ENCODE results near the gene FILIP1.
"Not testable (repeated sequence)": the region's sequence is repeated elsewhere in the genome, so short reads cannot be mapped to it uniquely, and the experiment has no call there.

FILIP1 gene

DNA sequence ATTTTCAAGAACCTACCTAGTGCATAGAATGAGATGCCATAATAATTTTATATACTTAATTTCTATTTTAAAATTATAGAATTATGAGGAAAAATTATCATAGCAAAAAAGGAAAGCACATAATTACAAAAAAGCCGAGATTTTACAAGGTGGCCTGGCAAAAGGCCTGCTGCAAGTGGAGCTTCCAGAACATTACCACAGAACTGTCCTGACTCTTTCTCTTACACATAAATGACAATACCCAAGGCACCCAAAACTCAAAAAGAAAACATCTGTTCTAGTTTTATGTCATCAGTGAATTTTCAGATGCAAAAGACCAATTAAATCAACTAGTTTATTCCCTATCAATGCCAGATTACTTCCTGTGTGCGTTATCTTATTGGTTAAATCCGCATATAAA lies 74.2 kb downstream of the FILIP1 start:
- DNase-seq: no peak

DNA sequence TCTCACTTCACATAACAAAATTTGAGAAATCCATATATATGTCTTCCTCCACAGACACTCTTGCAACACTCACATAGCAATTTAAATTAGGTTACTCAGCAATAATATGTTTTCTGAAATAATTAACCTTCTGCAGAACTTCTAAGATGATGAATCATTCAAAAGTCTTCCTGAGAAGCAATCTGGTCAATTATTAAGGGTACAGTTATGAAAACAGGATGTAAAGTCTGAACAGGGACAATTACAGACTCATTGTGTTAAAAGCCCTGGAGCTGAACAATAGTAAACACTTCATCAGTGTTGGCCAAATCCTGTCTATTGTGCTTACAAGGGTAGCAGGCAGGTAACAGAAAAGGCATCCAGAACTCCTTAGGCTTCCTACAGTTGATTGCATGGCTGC lies 75.4 kb downstream of the FILIP1 start:
- no peak for DNase-seq

GRCh38 chr6:75416443-75416842 lies 77.2 kb downstream of the FILIP1 start:
- no peak for DNase-seq

- no peak for DNase-seq
These were observed 77.8 kb downstream of the FILIP1 start for GRCh38 chr6:75415804-75416203.

- no peak for DNase-seq
These were observed 79.1 kb downstream of the FILIP1 start for GRCh38 chr6:75414445-75415021.

DNA sequence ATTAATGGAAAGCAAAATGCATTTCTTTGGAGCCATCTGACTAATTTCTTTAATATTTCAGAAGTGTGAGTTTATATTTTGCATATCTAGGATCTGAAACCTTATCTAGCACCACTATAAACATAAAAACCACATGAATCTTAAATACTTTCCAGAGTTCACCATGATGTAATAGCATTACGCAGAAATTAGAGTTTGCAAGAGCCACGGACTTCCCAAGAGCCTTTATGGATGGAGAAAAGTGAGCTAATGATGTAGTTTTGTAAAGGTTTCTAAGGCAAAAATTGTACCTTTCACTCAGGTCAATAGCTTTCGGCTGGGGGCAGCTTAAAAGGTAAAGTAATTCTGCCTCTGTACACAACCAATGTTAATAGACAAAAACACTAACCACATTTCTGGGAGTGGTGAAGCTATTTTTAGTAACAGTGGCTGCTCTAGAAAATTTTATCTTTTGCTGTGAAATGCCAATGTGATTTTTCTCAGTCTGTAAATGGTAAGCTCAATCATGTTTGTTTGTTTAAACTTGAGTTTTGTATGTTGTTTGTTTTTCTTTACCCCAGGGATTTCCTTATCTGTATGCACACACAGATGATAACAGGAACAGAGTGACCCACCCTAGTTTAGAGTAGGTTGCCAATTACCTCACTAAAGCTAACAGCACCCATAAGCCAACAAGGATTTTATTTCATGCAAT lies 80.5 kb downstream of the FILIP1 start:
- no peak for DNase-seq

DNA sequence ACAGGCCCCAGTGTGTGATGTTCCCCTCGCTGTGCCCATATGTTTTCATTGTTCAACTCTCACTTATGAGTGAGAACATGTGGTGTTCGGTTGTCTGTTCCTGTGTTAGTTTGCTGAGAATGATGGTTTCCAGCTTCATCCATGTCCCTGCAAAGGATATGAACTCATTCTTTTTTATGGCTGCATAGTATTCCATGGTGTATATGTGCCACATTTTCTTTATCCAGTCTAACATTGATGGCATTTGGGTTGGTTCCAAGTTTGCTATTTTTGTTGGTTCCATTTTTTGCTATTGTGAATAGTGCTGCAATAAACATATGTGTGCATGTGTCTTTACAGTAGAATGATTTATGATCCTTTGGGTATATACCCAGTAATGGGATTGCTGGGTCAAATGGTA lies 83.0 kb downstream of the FILIP1 start:
- not testable (repeated sequence) for DNase-seq

DNA sequence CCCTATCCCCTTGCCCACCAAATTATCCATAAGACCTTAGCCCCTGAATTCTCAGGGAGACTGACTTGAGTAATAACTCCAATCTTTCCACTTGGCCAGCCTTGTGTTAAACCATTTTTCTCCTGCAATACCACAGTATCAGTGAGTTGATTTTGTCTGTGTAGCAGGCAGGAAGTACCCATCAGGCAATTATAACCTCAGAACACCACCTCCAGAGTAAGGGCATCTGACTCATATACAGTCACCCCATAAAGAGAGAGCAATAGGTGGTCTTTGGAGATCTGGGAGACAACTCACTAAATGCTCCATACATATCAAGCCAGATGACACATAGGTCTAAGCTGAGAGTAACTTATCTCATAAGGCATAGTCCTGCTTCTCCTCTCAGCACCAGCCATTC lies 83.7 kb downstream of the FILIP1 start:
- no peak for DNase-seq

DNA sequence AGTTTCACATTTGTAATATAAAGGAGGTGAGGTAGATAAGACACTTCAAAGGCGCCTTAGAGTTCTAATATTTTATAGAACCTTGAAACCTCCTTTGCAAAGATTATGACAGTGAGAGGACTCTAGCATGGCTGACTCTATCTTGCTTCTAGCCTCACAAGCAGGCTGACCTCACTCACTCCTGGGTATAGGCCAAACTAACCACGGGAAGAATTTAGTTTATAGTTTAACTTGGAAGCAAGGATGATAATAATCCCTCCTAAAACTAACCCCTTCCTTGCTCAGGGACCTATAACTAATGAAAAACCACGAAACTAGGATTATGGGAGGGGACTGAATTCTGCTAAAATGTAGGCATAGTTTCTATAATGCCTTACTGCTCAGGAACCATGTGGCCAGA lies 84.3 kb downstream of the FILIP1 start:
- DNase-seq: no peak

DNA sequence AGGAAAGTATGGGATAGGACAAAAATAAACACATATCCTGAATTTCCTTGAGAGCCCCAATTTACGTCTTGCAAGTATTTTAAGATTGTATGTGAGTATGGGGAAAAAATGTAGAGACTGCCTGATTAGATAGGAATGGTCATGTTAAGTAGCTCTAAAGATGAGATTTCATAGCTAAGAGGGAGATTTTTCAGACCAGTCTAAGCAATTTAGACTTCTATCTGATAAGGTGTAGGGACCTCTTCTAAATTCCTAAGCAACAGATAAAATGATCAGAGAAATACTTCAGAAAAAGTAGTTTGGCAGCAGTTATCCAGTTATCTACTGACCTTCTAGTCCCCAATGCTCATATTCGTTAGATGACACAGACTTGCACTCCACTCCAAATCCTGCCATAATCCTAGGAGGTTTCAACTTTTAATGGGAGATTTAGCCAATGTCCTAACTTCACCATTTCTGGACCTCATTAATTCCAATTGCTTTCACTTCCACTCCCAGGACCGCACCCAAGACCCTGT lies 90.0 kb downstream of the FILIP1 start:
- no peak for DNase-seq

DNA sequence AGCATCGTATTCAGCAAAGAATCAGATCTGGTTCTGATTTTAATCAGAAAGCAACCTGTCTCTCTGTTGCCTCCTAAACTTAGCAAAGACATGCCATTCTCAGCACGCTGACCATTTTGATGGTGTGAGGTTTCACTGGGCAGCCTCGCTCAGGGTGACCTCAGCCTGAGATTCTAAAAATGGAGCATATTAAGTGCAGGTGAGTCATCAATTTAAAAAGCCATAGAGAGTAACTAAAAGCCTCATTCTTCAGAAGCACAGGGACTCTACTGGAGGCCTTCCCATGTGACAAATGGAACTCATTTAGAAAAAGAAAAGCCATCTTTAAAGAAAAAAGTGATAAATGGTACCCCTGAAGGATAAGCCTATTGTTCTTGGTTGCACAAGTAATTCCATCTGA lies 91.3 kb downstream of the FILIP1 start:
- DNase-seq: no peak

- no peak for DNase-seq
These were observed 95.7 kb downstream of the FILIP1 start for GRCh38 chr6:75397656-75398465.

DNA sequence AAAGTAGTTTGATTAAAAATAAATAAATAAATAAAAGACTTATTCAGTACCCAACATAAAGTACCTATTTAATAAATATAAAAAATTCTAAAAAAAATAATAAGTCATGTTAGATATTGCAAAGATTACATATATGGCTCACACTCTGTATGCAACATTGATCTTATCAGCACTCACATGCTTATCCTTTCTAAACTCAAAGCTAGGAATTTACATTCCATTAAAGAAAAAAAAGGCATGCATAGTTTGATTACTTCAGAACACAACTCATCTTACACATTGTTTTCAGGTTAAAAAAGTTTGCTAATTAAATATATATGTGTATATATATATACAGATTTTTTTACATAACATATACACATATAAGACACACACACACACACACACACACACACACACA lies 96.4 kb downstream of the FILIP1 start:
- DNase-seq: no peak

- DNase-seq: no peak
These were observed 97.4 kb downstream of the FILIP1 start for GRCh38 chr6:75396005-75396800.

DNA sequence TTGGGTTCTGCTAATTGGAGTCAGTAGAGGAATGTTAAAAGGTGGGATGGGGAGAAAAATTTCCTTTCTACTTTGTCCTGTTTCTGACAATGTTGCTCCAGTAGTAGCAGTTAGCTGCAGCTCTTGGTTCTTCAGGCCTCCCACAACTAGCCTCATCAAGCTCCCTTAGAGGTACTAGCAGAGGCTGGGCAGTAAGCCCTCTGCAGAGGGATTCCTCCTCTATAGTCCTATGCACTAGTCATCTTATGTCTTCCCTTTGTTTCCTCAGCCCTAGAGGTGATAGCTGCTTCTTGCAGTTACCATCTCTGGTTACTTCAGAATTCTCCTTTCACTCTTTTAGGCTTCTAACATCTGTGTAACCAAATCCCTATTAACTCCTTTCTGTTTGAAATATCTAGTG lies 99.8 kb downstream of the FILIP1 start:
- DNase-seq: no peak

DNA sequence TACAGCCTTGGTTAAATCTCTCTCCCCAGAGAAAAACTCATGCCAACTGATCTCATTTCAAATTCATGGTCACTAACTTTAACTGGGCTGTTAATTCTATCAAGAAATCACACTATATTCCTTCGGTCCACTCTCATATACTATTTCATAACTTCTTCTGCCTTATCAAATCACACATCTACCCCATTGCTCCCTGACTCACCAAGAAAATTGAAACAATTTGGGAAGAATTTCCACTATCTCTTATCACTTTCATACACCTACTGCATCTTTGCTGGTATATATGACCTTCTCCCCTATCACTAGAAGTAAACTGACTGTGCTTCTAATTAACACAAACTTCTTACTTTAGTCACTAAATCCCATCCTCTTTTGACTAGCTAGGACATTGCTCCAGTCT lies 102.3 kb downstream of the FILIP1 start:
- DNase-seq: no peak

DNA sequence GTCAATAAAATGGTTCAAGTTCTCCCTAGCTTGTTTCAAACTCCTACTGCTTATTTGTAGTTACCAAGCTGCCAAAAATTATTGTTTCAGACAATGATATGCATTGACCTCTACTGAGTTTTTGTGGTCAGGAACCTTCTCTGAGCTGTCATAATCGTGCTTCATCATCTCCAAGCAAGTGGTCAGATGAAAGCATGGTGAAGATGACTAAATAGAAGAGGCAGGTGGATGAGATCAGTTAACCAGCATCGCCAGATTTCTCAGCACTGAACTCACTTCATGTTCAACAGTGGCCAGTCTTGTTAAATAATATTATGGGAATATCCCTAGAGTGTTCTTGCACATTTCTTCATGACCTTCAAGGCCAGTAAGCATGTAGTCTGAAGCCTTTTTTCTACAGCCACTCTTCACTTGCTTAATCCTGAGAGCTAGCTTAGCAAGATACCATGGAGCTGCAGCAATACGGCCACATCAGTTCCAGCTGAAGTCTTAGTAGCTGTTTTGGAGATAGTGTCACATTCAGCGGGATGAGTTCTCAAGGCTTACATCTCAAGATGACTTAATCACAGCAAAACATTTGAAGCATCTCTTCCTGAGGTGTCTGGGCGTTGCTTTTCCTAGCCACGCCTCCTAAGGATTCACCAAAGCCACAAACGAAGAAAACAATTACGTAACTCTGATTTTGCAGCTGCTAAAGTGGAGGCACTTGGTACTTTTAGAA lies 107.4 kb downstream of the FILIP1 start:
- no peak for DNase-seq

GRCh38 chr6:75384116-75384515 lies 109.5 kb downstream of the FILIP1 start:
- DNase-seq: no peak

DNA sequence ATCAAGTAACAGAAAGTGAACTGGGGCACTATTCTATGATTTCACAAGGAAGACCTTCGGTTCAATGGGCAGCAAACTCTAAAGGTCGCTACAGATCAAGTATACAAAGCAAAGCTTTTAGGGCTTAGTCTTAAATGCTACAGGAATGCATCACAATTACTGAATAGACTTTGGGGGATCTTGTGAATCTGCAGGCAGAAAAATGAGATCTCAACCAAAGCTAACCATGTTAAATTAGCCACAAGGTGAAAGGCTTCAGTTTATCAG lies 111.0 kb downstream of the FILIP1 start:
- DNase-seq: no peak

- DNase-seq: no peak
These were observed 111.5 kb downstream of the FILIP1 start for GRCh38 chr6:75381877-75382633.

GRCh38 chr6:75379536-75379935 lies 114.1 kb downstream of the FILIP1 start:
- no peak for DNase-seq

GRCh38 chr6:75378101-75378500 lies 115.5 kb downstream of the FILIP1 start:
- no peak for DNase-seq

All from activated gamma-delta T cell (primary cell).